GM12878 (cell line): ENCODE data around the gene UPF1. TPM values are rescaled to one million over a fixed set of nuclear protein-coding genes. Genes with fewer than 3 reads are reported as not detected.

Experiments used
- ATAC-seq: fragments of 200-7000 bp; cut with Tn5 transposase; 3 replicates; pipeline ENCODE4 v1.9.1; 2020; ENCODE audit warnings: mild to moderate bottlenecking, moderate library complexity
- BruUV-seq: library from RNA; stranded (reverse); fragments of 400-500 nt; replicated peaks from 2 replicates; lab custom pipeline; 2021; lab: Mats Ljungman, UMichigan
- CTCF ChIA-PET: fragments of 300-600 bp; sonication (Branson Sonifier 250); formaldehyde crosslinking; extraction: SDS; loops from one replicate; lab custom pipeline; 2021; ENCODE audit warnings: inconsistent platforms; lab: Yijun Ruan, JAX
- POLR2A ChIA-PET: fragments of 350-600 bp; formaldehyde crosslinking; extraction: SDS; loops from one replicate; lab custom pipeline; 2021; ENCODE audit warnings: inconsistent platforms; lab: Charles Lee
- RAD21 ChIA-PET: fragments of 300-600 bp; sonication (Branson Sonifier 250); formaldehyde crosslinking; loops from one replicate; lab custom pipeline; 2023; ENCODE audit warnings: antibody characterized with exemption; ENCODE audit not compliant: unreplicated experiment; lab: Charles Lee
- SMC1A ChIA-PET: fragments of 300-600 bp; sonication (Branson Sonifier 250); formaldehyde crosslinking; loops from one replicate; lab custom pipeline; 2023; ENCODE audit not compliant: unreplicated experiment, uncharacterized antibody; lab: Charles Lee
- DNase-seq: peaks from one replicate; pipeline ENCODE4 v3.0.0-alpha.2; 2011; ENCODE audit warnings: low read depth, low spot score
- FAIRE-seq: peaks from 3 replicates; lab custom pipeline; 2011; peaks lifted over from hg19 to GRCh38; lab: Jason Lieb, UNC
- H2AFZ ChIP-seq: 2 replicates; pipeline ENCODE4 v1.6.0; 2011; ENCODE audit warnings: low read depth, low read length, control low read depth; ENCODE audit not compliant: control insufficient read depth
- H3K27ac ChIP-seq: 2 replicates; pipeline ENCODE4 v1.5.1; 2011; ENCODE audit warnings: control low read depth; ENCODE audit not compliant: control insufficient read depth, insufficient read depth
- H3K27me3 ChIP-seq, 2 experiments: replicated peaks in 1 of 2; 2 replicates each; pipeline versions ENCODE4 v1.6.0 to v1.6.1; 2011; ENCODE audit warnings: low read length in 1 of 2; ENCODE audit not compliant: control insufficient read depth in 2 of 2, insufficient read depth in 2 of 2
- H3K36me3 ChIP-seq, 2 experiments: 2 replicates each; pipeline ENCODE4 v1.5.1; 2011; ENCODE audit warnings: low read length in 1 of 2; ENCODE audit not compliant: control insufficient read depth in 2 of 2, insufficient read depth in 2 of 2
- H3K4me1 ChIP-seq: 2 replicates; pipeline ENCODE4 v1.6.1; 2011; ENCODE audit warnings: mild to moderate bottlenecking, low read length, moderate library complexity, mixed read lengths; ENCODE audit not compliant: control insufficient read depth, insufficient read depth
- H3K4me2 ChIP-seq: 2 replicates; pipeline ENCODE4 v1.6.0; 2011; ENCODE audit warnings: control low read depth; ENCODE audit not compliant: control insufficient read depth, insufficient read depth
- H3K4me3 ChIP-seq: fragments of 200-600 bp; sonication (generic); 2 replicates; pipeline ENCODE4 v1.5.1; 2016
- H3K79me2 ChIP-seq: 2 replicates; pipeline ENCODE4 v1.6.0; 2011; ENCODE audit warnings: low read length; ENCODE audit not compliant: control insufficient read depth, insufficient read depth
- H3K9ac ChIP-seq: 2 replicates; pipeline ENCODE4 v1.8.0; 2011; ENCODE audit warnings: low read length, control low read depth, mixed read lengths; ENCODE audit not compliant: control insufficient read depth, insufficient read depth
- H3K9me3 ChIP-seq: replicated peaks from 3 replicates; pipeline ENCODE4 v1.5.1; 2011; ENCODE audit warnings: mild to moderate bottlenecking, low read length; ENCODE audit not compliant: control insufficient read depth, insufficient read depth
- H4K20me1 ChIP-seq: 2 replicates; pipeline ENCODE4 v1.6.0; 2011; ENCODE audit not compliant: control insufficient read depth, insufficient read depth
- CBX5 ChIP-seq: sonication (generic); IDR thresholded peaks from 2 replicates; pipeline ENCODE4 v1.6.1; 2016; ENCODE audit warnings: low read depth, moderate library complexity, mild to moderate bottlenecking, inconsistent platforms
- CEBPB ChIP-seq, 2 experiments: fragments of 150-350 bp in 1 of 2; IDR thresholded peaks; 2 replicates each; pipeline ENCODE4 v1.6.1; 2012 to 2014; ENCODE audit warnings: low read depth in 2 of 2, low read length in 2 of 2, borderline replicate concordance in 1 of 2, inconsistent platforms in 1 of 2
- E2F4 ChIP-seq: IDR thresholded peaks from 2 replicates; pipeline ENCODE4 v1.6.1; 2012; ENCODE audit warnings: low read depth, low read length, improper control_type of control experiment
- MAX ChIP-seq: IDR thresholded peaks from 2 replicates; pipeline ENCODE4 v1.6.1; 2012; ENCODE audit warnings: low read depth, low read length, improper control_type of control experiment
- MEF2A ChIP-seq: IDR thresholded peaks from 2 replicates; pipeline ENCODE4 v1.6.1; 2011; ENCODE audit warnings: low read depth, mild to moderate bottlenecking, low read length, moderate library complexity; ENCODE audit not compliant: insufficient read depth
- POLR2A ChIP-seq: IDR thresholded peaks from 2 replicates; pipeline ENCODE4 v1.6.1; 2011; ENCODE audit warnings: low read depth, mild to moderate bottlenecking, low read length
- SIX5 ChIP-seq: IDR thresholded peaks from 2 replicates; pipeline ENCODE4 v1.6.1; 2011; ENCODE audit warnings: mild to moderate bottlenecking, low read depth, low read length, moderate library complexity; ENCODE audit not compliant: severe bottlenecking
- TARDBP ChIP-seq: IDR thresholded peaks from 2 replicates; pipeline ENCODE4 v1.6.1; 2016; ENCODE audit warnings: borderline replicate concordance
- ZBTB33 ChIP-seq: fragments of 450-650 bp; IDR thresholded peaks from 2 replicates; pipeline ENCODE4 v1.6.1; 2017; ENCODE audit warnings: mild to moderate bottlenecking
- WGBS: methylation state at CpG from one replicate; pipeline ENCODE4 v1.1.6; 2016; ENCODE audit warnings: low lambda C conversion rate; ENCODE audit not compliant: insufficient replicate concordance, insufficient coverage; ENCODE audit errors: missing lambda C conversion rate; 5-methylcytosine and 5-hydroxymethylcytosine counted together
- in situ Hi-C: fragments of 300-500 bp; cut with MboI; formaldehyde crosslinking; loops from 9 replicates; pipeline ENCODE4 v1.14.3; 2018; ENCODE audit warnings: mixed read lengths
- intact Hi-C: fragments of 100-400 bp; cut with micrococcal nuclease; formaldehyde crosslinking; loops from one replicate; pipeline ENCODE4 v1.14.2; 2022; ENCODE audit not compliant: unreplicated experiment
- polyA plus RNA-seq, 11 experiments: library from polyadenylated mRNA; depleted of rRNA in 4 of 11; unstranded in 6 of 11; stranded (reverse) in 5 of 11; fragments of >200 nt; fragmentation: Nextera tagmentation in 4 of 11; fragmentation: Illumina TruSeq in 1 of 11; extraction: Ambion mirVana in 4 of 11; extraction: Trizol in 1 of 11; gene quantifications; 1 replicate in 1 of 11; 2 replicates in 10 of 11; pipeline versions ENCODE4 v1.2.1 to v1.2.3, GENCODE V29; 2011 to 2016; ENCODE audit warnings: inconsistent platforms in 2 of 11, missing spikeins in 2 of 11, low read depth in 1 of 11
- total RNA-seq, 4 experiments: library from RNA; depleted of rRNA in 3 of 4; stranded (reverse); fragments of >200 nt in 3 of 4; fragmentation: Illumina TruSeq in 1 of 4; extraction: Trizol in 1 of 4; gene quantifications; 2 replicates each; pipeline versions ENCODE4 v1.2.1 to v1.2.3, GENCODE V29; 2013 to 2021
- TF ChIP-seq, protein P1 (sequence below): IDR thresholded peaks from 2 replicates; pipeline ENCODE4 v1.6.1; 2012; ENCODE audit warnings: low read length, inconsistent platforms

Gene UPF1
- total and polyA plus RNA-seq, 10 of the 15 experiments (the other 5 are each of a cell fraction or from before 2014, with no cell fraction given): 0.58 to 80.9 (median 18.7) TPM

GRCh38 chr19:18905513-18906236, 73.9 kb downstream of the UPF1 start:
- POLR2A ChIA-PET: no interaction called here
- no peaks in the 10 kb centered on the region for H3K9me3 ChIP-seq

GRCh38 chr19:18906605-18907519, 75.1 kb downstream of the UPF1 start:
- intact Hi-C loops: no loop called here
- no peak for FAIRE-seq
- TF ChIP-seq, protein P1, sequence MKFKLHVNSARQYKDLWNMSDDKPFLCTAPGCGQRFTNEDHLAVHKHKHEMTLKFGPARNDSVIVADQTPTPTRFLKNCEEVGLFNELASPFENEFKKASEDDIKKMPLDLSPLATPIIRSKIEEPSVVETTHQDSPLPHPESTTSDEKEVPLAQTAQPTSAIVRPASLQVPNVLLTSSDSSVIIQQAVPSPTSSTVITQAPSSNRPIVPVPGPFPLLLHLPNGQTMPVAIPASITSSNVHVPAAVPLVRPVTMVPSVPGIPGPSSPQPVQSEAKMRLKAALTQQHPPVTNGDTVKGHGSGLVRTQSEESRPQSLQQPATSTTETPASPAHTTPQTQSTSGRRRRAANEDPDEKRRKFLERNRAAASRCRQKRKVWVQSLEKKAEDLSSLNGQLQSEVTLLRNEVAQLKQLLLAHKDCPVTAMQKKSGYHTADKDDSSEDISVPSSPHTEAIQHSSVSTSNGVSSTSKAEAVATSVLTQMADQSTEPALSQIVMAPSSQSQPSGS: no peak
- TF ChIP-seq E2F4 (no peak), MEF2A (no peak), TARDBP (no peak), ZBTB33 (no peak), CEBPB (IDR thresholded peaks at IDR 0.05; ENCODE audit: borderline replicate concordance in 1 of 2, low read depth in 2 of 2, low read length in 2 of 2) (no peak), MAX (no peak), CBX5 (no peak)

More at GRCh38 chr19:18905513-18906236, 73.9 kb downstream of the UPF1 start:
- in situ Hi-C loops: no loop called here
- Histone ChIP-seq H2AFZ (no peak overlapping the region), H3K4me1 (no peaks in the 10 kb centered on the region)
- ChIA-PET CTCF (no interaction called here), RAD21 (no interaction called here)
- no peak for DNase-seq
- TF ChIP-seq POLR2A (peak; percentile 72), SIX5 (no peak)
- TF ChIP-seq, all 136 proteins: peak for 1
- ATAC-seq (no peak), FAIRE-seq (no peak)
- intact Hi-C loops: no loop called here
- Histone ChIP-seq H3K27ac (no peak overlapping the region), H3K27me3 (no peaks in the 10 kb centered on the region), H3K4me2 (no peak overlapping the region), H3K36me3 (peaks cover 8 to 10% of the 10 kb centered on the region in 2 experiments; a peak in 3 of 4 replicates), H3K9ac (no peak overlapping the region), H3K4me3 (no peak overlapping the region), H4K20me1 (no peaks in the 10 kb centered on the region), H3K79me2 (no peaks in the 10 kb centered on the region)
- SMC1A ChIA-PET: no interaction called here
- WGBS: 83% methylated on average over 22 of the region's 26 CpGs
- BruUV-seq: no TSS peak

More at GRCh38 chr19:18906605-18907519, 75.1 kb downstream of the UPF1 start:
- no peak for ATAC-seq
- ChIA-PET CTCF (no interaction called here), RAD21 (no interaction called here), POLR2A (no interaction called here), SMC1A (no interaction called here)
- Histone ChIP-seq H3K9me3 (no peaks in the 10 kb centered on the region), H3K9ac (no peak overlapping the region), H3K4me3 (no peak overlapping the region), H3K4me1 (no peaks in the 10 kb centered on the region), H2AFZ (no peak overlapping the region), H3K27me3 (no peaks in the 10 kb centered on the region), H4K20me1 (no peaks in the 10 kb centered on the region), H3K27ac (no peak overlapping the region), H3K4me2 (no peak overlapping the region), H3K79me2 (no peaks in the 10 kb centered on the region), H3K36me3 (peaks cover 6 to 15% of the 10 kb centered on the region in 2 experiments; a peak in 3 of 4 replicates)
- in situ Hi-C loops: no loop called here
- BruUV-seq: no TSS peak
- DNase-seq: no peak
- WGBS: 96% methylated on average over 32 of the region's 36 CpGs
